GM18951 (cell line): ENCODE data around the gene PRDM8.
"Not testable (repeated sequence)": the region's sequence is repeated elsewhere in the genome, so short reads cannot be mapped to it uniquely, and the experiment has no call there.

Source experiments
- POLR2A ChIP-seq: IDR thresholded peaks from 4 replicates; pipeline ENCODE4 v1.6.1; 2011; ENCODE audit warnings: mild to moderate bottlenecking; ENCODE audit not compliant: insufficient read length, insufficient read depth; ENCODE audit errors: extremely low read depth
- in situ Hi-C: fragments of 300-500 bp; cut with MboI; formaldehyde crosslinking; loops from one replicate; pipeline ENCODE4 v1.12.0; 2022; ENCODE audit warnings: low sequenced_read_pairs, mixed read lengths, inconsistent platforms; ENCODE audit not compliant: unreplicated experiment

PRDM8 gene

DNA sequence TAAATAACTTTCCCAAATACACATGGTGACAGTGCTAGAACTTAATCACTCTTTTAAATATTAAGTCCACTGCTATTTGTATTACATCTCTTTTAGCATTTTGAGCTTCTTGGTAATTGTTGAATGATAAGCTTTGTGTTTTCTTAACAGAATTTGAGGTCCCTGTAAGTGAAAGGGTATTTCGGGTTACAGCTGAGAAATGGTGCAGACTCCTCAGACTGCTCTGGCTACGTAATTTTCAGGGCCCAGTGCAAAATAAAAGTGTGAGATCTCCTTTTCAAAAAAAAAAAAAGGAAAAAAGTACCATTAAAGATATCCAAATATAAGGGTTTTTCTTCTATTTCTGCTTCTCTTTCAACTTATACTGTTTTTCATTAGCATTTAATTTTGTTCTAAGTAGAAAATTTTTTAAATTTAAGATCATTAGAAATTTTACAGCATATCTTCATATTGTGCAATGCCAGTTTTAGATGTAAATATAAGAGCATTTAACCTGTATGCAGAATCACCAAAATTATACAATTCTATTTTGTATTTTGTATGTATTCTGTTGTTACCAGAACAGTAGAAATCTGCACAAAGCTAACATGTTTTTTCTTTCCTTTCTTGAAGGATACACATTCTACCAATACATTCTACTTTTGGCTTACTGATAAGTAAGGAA lies 35.5 kb downstream of the PRDM8 start:
- in situ Hi-C loops: no loop called here
- no peak for TF ChIP-seq POLR2A

DNA sequence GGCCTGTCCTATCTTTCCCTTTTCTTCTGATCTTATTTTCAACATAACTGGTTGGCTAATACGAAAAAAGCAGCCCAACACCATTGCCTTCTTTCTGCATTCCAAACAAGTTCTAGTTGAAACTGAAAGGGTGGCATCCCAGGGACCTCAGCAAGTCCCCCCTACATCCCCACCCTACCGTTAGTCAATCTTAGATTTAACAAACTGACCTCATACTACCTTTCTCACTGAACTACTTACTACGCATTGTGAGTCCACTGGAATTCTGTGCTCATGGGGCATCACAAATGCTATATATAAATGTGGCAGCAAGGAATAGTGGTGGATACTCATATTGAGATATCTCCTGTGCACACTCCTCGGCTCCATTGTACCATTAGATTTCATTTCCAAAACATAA lies 36.1 kb downstream of the PRDM8 start:
- TF ChIP-seq POLR2A: no peak
- in situ Hi-C loops: no loop called here

DNA sequence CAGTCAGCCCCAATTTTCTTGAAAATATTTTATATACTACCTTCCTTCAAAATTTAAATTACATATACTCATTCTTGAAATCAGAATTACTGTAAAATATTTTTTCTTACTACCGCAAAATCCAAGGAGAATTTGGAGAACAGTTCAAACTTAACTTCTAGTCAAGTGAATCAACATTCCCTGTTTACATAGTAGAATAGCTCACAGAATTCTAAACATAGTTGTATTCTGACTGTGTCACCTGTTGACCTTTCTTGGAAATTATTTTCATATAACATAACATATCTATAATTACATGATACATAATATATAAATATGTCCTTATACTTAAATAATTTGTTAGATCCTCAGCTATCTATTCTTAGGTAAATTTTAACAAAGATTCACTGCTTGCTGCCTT lies 38.1 kb downstream of the PRDM8 start:
- in situ Hi-C loops: no loop called here
- TF ChIP-seq POLR2A: no peak

DNA sequence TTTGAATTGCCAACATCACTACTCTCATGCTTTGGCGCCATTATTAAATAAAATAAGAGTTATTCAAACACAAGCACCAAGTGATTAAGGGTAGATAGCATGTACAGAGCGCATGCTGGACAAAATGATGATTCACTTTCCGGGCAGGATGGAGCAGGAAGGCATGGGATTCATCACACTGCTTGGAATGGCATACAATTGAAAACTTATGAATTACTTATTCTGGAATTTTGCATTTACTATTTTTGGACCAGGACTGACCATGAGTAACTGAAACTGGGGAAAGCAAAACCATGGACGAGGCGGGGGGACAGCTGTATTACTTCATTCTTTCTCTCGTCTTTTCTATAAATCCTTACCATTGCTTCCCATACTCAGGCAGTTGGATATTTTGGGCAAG lies 40.7 kb downstream of the PRDM8 start:
- in situ Hi-C loops: no loop called here
- no peak for TF ChIP-seq POLR2A

DNA sequence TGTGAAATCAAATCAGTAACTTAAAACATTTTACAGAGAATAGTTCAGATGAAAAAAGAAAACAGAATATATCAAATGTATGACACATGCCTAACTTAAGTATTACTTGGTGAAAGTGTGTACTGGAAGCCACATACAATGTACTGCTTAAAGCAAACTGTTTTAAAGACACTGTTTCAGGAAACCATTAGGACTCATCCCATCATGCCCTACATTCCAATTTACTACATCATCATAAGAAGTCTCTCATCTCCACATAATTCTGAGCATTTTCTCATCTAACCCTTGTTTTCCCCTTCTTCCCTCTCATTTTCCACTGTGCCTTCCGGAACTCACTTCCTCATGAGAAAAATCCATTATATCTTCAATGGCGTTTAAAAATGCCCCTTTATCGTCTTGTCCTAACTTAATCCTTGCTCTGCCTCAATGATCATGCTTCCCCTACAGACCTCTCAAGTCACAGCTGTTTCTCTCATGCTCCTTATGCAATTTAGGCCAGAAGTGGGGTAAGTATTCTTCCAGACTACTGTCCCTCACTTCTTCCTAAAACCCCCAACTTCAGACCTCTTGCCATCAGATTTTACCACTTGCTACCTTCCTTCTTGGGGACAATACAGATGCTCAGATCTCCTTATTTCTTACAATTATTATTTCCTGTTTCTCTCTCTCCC lies 42.3 kb downstream of the PRDM8 start:
- no peak for TF ChIP-seq POLR2A
- in situ Hi-C loops: no loop called here

DNA sequence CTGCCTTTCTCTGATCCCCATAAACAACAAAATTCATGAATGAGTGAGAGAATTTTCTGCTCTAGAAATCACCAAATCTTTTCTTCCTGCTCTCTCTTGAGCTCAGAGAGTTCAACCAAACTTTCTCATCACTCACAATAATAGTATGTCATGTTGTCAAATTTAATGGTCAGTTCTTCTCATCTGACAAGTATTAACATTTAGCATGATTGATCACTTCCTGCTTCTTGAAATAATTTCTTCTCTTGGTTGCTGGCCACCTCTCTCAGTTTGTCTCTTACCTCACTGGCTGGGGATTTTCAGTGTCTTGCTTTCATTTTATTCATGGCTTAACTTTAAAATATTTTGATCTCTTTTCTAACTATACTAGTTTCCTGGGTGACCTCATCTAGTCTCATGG lies 43.7 kb downstream of the PRDM8 start:
- in situ Hi-C loops: no loop called here
- TF ChIP-seq POLR2A: no peak

DNA sequence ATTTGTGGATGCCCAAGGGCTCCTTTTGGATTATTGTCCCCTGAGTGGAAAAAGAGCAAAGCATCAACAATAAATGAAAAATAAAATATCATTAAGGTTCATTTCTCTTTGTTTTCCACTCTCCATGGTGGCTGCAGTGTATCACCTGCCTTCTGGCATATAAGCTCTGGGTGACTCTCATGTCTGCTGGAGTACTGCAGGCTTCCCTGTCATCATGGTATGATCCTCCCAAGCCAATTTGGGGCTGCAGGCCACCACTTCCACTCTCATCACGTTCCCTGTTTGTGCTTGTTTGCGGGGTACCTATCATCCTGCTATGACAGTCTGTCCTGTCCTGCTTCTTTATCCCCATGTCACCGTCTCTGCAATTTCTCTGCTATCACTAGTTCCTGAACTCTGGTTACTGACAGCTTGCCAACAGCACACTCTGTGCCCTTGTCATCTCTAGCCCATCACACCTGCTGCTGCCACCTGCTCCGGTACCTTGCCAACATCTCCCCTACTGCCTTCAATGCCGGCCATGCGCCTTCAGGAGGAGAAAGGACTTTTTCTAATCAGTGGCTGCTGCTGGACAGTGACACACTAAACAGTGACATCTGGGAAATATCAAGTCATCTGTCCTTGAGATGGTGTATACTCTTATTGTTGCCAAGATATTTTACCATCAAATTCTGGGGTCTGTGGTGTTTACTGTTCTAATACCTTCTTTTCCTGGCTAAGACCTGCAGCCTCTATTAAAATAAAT lies 46.1 kb downstream of the PRDM8 start:
- no peak for TF ChIP-seq POLR2A
- in situ Hi-C loops: no loop called here

DNA sequence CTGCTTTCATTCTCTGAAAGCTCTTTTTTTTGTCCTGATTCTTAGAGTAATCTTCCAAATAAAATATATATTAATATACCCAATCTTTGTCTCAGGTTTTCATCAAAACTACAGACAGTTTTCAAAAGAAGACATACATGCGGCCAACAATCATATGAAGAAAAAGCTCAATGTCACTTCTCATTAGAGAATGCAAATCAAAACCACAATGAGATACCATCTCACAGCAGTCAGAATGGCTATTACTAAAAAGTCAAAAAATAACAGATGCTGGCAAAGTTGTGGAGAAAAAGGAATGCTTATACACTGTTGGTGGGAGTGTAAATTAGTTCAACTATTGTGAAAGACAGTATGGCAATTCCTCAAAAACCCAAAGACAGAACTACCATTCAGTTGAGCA lies 50.2 kb downstream of the PRDM8 start:
- in situ Hi-C loops: not testable (repeated sequence)

DNA sequence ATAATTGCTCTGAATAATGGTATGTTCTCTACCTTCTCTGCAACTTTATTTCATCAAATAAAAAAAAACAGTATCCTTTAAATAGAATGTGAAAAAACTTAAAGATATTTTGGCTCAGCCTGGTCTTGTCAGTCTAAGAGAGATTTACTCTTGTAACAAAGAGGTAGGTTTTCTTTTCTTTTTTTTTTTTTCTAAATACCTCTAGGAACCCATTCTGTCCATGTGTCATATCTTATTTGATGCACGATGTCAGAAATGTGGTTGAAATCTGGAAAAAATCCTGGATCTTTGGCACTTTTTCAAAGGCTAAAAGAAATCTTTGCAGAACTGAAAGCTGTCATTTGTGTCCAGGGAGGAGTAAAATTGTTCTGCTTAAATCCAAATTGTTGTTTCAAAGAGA lies 51.8 kb downstream of the PRDM8 start:
- TF ChIP-seq POLR2A: no peak
- in situ Hi-C loops: no loop called here

DNA sequence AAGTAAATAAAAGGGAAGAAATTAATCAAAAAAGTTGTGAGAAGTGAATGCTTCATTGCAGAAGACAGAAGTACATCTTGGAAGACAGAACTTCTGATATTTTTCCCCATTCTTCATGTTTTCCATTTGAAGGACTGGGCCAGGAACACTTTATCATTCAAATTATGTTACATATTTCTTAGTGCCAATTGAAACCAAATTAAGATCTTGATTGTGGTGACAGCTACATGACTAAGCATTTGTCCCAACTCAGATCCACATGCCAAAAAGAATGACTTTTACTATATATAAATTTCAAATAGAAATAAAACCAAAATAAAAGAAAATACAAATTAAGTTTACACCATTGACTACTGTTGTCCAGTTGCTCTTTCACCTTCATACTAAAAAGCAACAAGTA lies 55.1 kb downstream of the PRDM8 start:
- in situ Hi-C loops: no loop called here
- no peak for TF ChIP-seq POLR2A

DNA sequence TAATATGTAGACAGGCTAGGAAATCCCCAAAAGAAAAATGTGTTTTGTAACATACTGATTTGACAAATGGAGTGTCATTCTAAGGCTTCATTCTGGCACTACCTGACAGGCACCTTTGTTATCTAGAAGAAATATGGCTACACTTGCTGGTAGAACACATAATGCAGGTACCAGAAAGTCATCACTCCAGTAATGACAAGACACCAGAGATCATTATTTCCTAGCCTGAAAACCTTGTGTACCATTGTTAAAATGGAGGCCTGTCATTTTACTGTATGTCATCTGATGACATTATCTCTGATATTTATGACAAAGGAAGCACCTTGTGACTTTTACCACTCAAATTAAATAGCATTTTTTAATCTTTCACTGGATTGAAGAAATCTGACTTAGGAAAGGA lies 55.6 kb downstream of the PRDM8 start:
- in situ Hi-C loops: no loop called here
- TF ChIP-seq POLR2A: no peak

DNA sequence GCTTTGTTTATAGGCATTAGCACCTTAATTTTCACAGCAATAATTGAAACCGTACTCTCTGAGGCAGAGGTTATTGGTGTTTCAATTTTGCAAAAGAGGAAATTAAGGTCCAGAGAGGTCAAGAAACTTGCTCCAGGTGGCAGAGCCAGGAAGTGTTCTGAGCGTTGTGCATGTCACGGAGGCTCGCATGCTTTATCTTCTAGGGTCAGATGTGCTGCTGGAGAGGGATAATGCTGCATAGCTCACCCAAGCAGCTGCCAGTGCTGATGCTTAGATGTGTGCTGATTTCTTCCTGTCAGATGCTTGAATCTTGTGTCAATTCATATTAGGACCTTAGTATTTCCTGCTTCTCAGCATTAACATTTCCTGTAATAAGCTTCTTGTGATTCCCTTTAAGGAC lies 56.2 kb downstream of the PRDM8 start:
- in situ Hi-C loops: no loop called here
- no peak for TF ChIP-seq POLR2A
